ENCODE results near the gene ZGLP1.

Gene ZGLP1

GRCh38 chr19:10325732-10326131 lies 16.1 kb upstream of the ZGLP1 start:
- no peak for DNase-seq

- no peak for DNase-seq
Measured at GRCh38 chr19:10321874-10322835, 12.5 kb upstream of the ZGLP1 start.

GRCh38 chr19:10321417-10321797 lies 11.8 kb upstream of the ZGLP1 start:
- no peak for DNase-seq

- DNase-seq: no peak
Measured at GRCh38 chr19:10320602-10321416, 11.2 kb upstream of the ZGLP1 start.

DNA sequence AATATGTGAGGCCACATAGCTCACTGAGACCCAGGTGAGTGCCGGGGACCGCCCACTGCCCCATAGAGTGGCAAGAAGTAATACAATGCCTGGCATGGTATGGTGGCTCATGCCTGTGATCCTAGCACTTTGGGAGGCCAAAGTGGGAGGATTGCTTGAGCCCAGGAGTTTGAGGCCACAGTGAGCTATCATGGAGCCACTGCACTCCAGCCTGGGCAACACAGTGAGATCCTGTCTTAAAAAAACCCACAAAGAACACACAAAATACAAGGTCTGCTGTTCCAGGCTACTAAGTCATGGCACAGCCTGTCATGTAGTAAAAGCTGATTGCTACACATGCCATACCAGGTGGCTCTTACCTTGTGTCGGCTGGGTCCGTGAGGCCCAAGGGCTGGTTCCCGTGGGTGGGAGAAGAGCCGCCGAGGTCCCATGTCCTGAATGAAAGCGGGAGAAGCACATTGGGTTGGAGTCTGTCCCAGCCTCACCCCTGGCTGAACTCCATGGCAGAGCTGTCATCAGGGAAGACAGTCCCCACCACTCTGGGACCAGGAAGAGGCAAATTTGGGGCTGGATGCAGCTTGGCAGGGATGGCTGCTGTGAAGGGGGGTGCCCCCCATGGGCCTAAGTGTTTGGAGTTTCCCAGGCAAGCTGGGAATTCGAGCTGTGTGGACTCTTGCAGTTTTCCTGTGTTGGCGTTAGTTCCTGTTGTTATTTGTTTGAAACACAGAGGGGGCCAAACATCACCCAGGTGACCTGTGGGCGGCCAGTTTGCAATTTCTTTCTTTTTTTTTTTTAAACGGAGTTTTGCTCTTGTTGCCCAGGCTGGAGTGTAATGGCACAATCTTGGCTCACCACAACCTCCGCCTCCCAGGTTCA lies 9.4 kb upstream of the ZGLP1 start:
- no peak for DNase-seq

- no peak for DNase-seq
Measured at GRCh38 chr19:10317857-10318462, 8.3 kb upstream of the ZGLP1 start.

DNA sequence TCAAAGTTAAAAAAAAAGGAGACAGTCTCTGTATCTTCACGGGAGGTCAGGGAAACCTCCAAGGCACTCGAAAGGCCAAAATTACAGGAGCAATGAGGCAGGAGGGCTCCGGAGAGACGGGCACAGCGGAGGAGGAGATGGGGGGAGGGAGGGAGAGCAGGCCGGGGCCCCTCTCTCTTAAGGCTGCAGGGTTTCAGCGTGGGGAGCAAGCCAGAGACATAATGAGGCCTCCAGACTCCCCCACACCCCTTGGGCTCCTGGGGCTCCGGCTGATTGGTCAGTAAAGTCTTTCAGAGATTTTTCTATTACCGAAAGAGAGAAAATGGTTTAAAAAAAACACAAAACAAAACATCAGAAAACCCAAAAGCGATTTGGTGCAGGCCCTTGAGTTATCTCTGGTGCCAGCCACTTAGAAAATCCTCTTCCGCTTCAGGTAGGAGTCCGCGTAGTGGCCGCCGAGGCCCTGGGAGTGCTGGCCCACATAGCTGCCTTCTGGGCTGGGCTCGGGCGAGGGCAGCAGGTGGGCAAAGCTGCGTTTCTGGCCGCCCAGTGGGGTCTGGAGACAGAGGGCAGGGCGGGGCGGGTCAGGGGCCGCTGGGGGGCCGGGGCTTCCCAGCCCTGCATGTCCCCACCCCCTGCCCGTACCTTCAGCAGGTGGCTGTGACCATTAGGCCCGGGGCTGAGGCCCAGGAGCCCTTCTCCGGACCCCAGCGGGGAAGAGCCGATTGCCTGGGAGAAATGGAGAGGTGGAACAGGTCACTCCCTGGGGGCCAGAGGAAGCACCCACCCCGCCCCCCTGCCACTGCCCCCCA lies 7.6 kb upstream of the ZGLP1 start:
- no peak for DNase-seq

DNA sequence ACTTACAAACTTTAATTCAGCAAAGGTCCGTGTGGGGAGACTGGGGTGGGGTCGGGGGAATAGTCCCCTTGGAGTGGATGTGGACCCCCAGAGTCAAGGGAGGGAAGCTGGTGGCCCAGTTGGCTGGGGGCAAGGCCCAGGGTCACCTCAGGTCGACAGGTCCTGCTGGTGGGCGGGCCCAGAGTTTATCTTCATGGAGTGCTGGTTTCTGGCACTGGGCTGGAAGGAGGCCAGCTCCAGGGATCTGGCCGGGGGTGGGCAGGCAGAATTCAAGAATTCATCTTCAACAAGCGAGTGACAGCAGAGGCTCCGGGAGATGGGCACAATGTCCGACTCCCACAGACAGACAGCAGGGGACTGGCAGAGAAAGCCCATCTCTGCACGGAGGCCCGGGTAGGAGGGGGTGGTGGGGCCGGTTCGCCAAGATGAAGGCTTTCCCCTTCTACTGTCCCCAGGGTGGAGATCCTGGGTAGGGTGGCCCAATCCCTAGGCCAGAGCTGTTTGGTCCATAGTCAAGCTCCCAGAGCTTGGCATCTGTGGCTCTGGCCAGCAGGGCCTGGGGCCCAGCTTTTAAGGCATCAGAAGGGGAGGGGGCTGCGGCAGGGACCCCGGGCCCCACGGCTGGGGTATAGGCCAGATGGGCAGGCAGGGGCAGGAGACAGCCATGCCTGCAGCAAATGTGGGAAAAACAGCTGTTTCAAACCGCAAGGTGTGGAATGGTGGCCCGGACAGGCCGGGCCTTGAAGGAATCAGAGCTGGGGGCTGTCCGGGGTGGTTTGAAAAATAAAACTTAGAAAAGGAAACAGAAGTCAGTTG lies 6.8 kb upstream of the ZGLP1 start:
- no peak for DNase-seq

- DNase-seq: peak; percentile 80 to 86
Measured at GRCh38 chr19:10315335-10316214, 6.0 kb upstream of the ZGLP1 start, which contains the start of gene FDX2. FDX2 (minus strand) TSS chr19:10316015; CDS start chr19:10315996, 19 bp downstream.

DNA sequence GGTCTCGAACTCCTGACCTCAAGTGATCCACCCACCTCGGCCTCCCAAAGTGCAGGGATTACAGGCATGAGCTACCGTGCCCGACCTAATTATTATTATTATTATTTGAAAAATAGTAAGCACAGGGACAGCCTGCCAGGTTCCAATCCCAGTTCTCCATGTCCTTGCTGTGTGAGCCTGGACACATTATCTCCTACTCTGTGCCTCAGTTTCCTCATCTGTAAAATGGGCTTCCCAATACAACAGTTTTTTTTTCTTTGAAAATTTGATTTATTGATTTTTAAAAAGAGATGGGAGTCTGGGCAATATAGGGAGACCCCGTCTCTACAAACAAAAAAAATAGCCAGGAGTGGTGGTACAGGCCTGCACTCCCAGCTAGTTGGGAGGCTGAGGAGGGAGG lies 3.3 kb downstream of the ZGLP1 start:
- no peak for DNase-seq

- no peak for DNase-seq
Measured at GRCh38 chr19:10305139-10305806, 4.3 kb downstream of the ZGLP1 start.

DNA sequence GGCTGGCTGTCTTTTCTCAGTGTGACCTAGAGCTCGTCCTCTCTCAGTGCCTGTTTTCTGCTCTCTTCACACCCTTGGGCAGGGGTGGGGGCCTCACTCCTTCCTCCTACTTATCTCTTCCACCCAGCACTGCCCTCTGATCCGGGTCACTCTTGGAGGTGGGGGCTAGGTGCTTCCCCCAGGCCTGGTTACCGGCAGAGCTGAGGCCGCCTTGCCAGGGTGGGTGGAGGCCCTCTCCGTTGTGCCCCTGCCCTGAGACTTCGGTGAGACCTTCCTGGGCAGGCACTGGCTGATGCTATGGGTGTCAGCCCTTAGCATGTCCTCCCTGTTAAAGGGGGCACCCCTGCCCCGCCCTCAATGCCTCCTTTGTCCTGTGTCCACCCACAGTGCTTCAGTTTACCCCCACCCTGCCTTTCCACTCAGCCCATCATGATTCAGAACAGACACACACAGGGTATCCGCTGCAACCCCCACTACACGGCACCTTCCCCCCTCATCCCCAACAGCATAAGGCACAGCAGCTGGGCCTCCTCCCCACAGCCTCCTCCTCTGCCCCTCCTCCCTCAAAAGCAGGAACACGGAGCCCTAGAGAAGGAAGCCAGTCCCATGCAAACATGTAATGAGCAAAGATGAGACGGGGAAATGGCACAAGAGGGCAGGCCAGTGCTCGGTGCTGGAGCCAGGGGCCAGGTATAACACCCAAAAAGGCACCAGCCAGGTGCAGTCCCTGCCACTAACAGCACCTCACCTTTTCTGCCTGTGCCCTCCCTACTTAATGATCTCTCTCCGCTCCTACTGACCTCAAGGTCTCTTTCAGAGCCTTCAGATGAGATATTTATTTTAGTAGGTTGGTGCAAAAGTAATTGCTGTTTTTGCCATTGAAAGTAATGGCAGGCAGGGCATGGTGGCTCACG lies 9.8 kb downstream of the ZGLP1 start:
- no peak for DNase-seq

GRCh38 chr19:10295847-10296591 lies 13.6 kb downstream of the ZGLP1 start:
- DNase-seq: no peak

GRCh38 chr19:10295305-10295846 lies 14.2 kb downstream of the ZGLP1 start:
- DNase-seq: no peak

DNA sequence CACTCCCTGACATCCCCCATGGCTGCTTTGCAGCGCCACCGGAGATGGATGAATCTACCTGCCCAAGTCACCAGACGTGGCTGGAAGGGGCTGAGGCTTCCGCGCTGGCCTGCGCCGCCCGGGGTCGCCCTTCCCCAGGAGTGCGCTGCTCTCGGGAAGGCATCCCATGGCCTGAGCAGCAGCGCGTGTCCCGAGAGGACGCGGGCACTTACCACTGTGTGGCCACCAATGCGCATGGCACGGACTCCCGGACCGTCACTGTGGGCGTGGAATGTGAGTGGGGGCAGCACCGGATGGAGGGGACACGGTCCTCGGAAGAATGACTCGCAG lies 15.3 kb downstream of the ZGLP1 start:
- no peak for DNase-seq

DNA sequence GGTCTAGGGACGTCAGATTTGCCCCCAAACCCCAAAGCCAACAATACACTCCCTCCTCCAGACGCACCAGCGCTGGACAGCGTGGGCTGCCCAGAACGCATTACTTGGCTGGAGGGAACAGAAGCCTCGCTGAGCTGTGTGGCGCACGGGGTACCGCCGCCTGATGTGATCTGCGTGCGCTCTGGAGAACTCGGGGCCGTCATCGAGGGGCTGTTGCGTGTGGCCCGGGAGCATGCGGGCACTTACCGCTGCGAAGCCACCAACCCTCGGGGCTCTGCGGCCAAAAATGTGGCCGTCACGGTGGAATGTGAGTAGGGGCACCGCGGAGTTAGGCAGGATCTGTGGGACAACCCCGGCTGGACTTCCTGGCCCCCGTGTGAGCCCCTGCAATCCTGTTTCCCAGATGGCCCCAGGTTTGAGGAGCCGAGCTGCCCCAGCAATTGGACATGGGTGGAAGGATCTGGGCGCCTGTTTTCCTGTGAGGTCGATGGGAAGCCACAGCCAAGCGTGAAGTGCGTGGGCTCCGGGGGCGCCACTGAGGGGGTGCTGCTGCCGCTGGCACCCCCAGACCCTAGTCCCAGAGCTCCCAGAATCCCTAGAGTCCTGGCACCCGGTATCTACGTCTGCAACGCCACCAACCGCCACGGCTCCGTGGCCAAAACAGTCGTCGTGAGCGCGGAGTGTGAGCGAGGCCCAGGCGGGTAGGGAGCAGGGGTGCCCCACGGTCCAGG lies 15.8 kb downstream of the ZGLP1 start:
- no peak for DNase-seq

Measured in SHP77 (cell line).